Measurements from ENCODE around the gene AMMECR1L.
"Not testable (repeated sequence)": the region's sequence is repeated elsewhere in the genome, so short reads cannot be mapped to it uniquely, and the experiment has no call there.

AMMECR1L gene

GRCh38 chr2:127841466-127842178 lies 44.1 kb downstream of the AMMECR1L start:
- DNase-seq (ENCODE audit: low read depth in 1 of 2, low spot score in 1 of 2), result no peak

DNA sequence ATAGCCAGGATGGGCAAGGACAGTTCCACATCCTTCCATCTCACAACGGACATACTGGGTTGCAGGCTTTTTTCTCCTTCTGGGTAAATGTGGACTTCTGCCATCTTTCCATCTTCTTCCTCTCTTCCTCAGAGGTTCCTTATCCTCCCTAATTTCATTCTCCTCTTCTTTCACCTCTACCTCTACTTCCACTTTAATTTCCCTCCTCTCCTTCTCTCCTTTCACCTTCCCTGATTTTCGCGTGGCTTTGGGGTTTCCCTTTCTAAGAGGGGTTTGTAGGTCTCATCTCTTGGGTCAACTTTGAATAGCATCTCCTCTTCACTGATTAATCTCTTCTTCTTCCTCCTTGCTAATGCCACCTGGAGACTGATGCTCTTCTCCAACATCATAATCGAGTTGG lies 44.9 kb downstream of the AMMECR1L start:
- DNase-seq (ENCODE audit: low read depth in 1 of 2, low spot score in 1 of 2), result no peak

- DNase-seq (ENCODE audit: low read depth in 1 of 2, low spot score in 1 of 2), result no peak
Observed at GRCh38 chr2:127834951-127835350, 50.8 kb downstream of the AMMECR1L start.

DNA sequence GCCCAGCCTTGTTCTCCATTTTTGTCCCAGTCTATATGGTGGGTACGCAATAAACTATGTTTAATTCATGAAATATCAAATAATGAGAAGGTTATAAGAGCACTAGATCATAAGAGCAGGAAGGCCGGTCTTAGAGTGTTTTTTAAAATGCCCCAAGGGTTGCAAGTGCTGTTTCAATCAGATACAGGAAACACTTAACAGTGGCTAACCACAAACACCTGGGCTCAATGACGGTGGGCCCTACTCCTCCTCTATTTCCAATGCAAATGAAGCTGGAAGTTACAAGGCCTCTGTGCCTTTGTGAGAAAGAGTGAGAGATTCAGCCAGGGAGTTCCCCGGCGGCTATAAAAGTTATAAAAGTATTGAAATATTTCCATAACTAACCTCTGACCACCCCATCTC lies 55.9 kb downstream of the AMMECR1L start:
- peak; percentile 14 to 73 for DNase-seq (ENCODE audit: low read depth in 1 of 2, low spot score in 1 of 2)

DNA sequence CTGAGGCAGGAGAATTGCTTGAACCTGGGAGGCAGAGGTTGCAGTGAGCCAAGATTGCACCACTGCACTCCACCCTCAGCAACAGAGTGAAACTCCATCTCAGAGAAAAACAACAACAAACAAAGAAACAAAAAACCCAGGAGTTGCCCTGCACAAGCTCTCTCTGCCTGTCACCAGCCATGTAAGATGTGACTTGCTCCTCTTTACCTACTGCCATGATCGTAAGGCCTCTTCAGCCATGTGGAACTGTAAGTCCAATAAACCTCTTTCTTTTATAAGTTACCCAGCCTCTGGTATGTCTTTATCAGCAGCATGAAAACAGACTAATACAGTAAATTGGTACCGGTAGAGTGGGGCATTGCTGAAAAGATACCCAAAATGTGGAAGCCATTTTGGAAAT lies 59.0 kb downstream of the AMMECR1L start:
- not testable (repeated sequence) for DNase-seq (ENCODE audit: low read depth in 1 of 2, low spot score in 1 of 2)

GRCh38 chr2:127826047-127826446 lies 59.7 kb downstream of the AMMECR1L start:
- no peak for DNase-seq (ENCODE audit: low read depth in 1 of 2, low spot score in 1 of 2)

DNA sequence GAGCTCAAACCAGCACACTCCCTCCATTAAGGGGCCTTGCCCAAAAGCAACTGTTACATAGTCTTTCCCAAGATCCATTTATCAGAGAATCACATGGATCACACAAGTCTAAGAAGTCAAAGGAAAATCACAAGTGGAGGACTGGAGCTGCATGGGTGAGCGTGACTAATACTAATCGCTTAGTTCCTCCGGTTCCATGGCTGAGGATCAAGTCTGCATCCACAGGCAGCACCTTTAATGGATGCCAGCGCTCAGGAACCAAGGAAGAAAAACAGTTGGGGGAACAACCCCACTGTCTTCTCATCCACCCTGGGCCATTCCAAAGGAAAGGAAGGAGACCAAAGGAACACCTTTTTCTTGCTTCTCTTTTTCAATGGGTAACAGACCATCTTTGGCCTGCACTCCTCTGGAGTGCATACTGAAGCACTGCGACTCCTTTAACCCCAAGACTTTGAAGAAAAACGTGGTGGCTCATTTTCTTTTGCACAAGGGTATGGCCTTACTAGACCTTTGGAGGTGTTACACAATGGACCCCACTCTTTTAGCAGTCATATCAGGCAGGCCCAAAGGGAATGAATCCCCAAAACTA lies 65.6 kb downstream of the AMMECR1L start:
- DNase-seq (ENCODE audit: low read depth in 1 of 2, low spot score in 1 of 2), result no peak

GRCh38 chr2:127818794-127819425 lies 66.8 kb downstream of the AMMECR1L start:
- no peak for DNase-seq (ENCODE audit: low read depth in 1 of 2, low spot score in 1 of 2)

GRCh38 chr2:127818241-127818640 lies 67.5 kb downstream of the AMMECR1L start:
- DNase-seq (ENCODE audit: low read depth in 1 of 2, low spot score in 1 of 2), result no peak

DNA sequence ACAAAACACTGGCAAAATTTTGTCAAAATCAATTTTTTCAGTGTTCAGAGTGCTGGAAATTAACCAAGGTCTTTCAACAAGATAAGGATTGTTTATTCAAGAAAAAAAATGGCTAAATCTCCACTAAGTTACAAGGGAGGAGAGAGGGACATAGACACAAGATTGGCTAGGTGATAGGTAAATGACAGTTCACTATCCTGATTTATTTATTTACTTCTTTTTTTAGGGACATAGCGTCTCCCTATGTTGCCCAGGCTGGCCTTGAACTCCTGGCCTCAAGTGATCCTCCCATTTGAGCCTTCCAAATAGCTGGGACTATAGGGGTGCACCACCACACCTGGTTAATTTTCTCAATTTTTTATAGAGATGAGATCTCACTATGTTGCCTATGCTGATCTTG lies 71.1 kb downstream of the AMMECR1L start:
- DNase-seq (ENCODE audit: low read depth in 1 of 2, low spot score in 1 of 2), result no peak

GRCh38 chr2:127812441-127812840 lies 73.3 kb downstream of the AMMECR1L start:
- not testable (repeated sequence) for DNase-seq (ENCODE audit: low read depth in 1 of 2, low spot score in 1 of 2)
